Forelimb muscle (tissue), 1 donor: ENCODE data around the gene UNC119B. TPM values are rescaled to one million over a fixed set of nuclear protein-coding genes. Genes with fewer than 3 reads are reported as not detected.
"Not testable (repeated sequence)": the region's sequence is repeated elsewhere in the genome, so short reads cannot be mapped to it uniquely, and the experiment has no call there.

Experiments
- DNase-seq: peaks from one replicate; pipeline ENCODE4 v3.0.0-alpha.2; 2013; ENCODE audit warnings: low read depth
- polyA plus RNA-seq: library from polyadenylated mRNA; unstranded; fragments of 120-200 nt; gene quantifications from one replicate; pipeline ENCODE4 v1.2.1, GENCODE V29; 2013; ENCODE audit not compliant: insufficient read length

Gene UNC119B
- polyA plus RNA-seq, 1 donor: 11.8 TPM

DNA sequence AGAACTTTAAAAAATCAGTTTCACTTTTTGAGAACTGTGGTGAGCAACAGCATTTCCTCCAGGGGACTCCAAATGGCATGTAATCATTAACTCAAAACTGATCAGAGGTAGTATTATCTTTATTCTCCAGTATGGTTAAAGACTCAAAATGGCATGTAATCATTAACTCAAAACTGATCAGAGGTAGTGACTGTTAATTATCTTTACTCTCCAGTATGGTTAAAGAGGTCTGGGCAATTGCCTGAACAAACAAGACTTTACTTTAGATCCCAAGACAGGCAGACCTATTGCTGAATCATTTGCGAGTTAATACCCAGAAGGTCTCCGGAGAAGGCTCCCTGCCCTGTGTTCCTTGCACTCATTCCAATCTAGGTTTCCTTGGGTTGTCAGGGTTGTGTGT, 8.8 kb downstream of the UNC119B start:
- no peak for DNase-seq

GRCh38 chr12:120719496-120720233, 9.4 kb downstream of the UNC119B start:
- no peak for DNase-seq

GRCh38 chr12:120720234-120720986, 10.2 kb downstream of the UNC119B start:
- DNase-seq: no peak

GRCh38 chr12:120720987-120721801, 10.9 kb downstream of the UNC119B start:
- no peak for DNase-seq

DNA sequence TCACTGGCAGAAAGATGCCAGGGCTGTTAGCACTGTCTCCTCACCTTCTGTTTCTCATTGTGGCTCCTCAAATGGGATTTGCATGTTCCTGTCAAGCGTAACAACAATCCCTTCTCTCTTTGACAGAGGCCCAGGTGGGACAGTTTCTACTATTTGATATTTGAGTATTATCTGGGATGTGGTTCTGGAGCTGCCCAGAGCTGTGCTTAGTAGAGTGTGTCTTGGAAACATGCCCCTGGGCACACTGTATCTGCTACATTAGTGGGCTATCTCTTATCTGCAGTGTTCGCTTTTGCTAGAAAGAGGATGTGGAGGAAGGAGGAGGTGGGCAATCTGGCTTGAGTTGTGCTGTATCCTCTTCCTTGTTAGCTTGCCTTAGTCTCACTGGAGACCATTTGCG, 11.6 kb downstream of the UNC119B start:
- DNase-seq: no peak

GRCh38 chr12:120722784-120723183, 12.5 kb downstream of the UNC119B start:
- DNase-seq: no peak

- no peak for DNase-seq
Measured at GRCh38 chr12:120724720-120725119, 14.5 kb downstream of the UNC119B start.

- no peak for DNase-seq
Measured at GRCh38 chr12:120725151-120725658, 14.9 kb downstream of the UNC119B start.

- DNase-seq: peak; percentile 35
Measured at GRCh38 chr12:120725659-120726509, 15.6 kb downstream of the UNC119B start, which contains the start of gene ACADS. Gene ACADS, plus strand, starts transcription at chr12:120725826. Its CDS starts 60 bp downstream, at chr12:120725886.

DNA sequence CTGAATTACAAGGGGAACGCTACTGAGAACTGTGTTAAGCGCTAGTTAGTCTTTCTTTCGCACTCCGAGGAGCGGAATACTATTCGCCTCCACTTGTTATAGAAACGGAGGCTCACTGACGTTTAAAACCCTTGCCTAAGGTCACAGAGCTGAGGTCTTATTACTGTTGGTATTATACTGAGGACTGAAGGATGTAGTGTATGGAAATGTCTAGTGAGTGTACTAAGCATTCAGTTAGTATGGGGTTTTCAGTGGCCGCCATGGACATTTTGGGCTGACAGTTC, 16.2 kb downstream of the UNC119B start:
- no peak for DNase-seq

DNA sequence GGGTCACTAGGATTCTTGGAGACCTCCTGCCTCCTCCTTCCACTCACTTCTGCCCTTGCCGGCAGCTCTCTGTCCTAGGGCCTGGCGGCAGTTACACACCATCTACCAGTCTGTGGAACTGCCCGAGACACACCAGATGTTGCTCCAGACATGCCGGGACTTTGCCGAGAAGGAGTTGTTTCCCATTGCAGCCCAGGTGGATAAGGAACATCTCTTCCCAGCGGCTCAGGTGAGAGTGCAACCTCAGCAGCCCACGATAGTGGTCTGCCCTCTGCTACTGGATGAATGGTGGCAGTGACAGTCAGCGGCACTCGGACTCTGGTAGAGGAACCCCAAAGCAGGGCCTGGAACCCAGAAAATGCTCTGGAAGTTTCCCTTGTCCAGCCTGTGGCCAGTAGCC, 16.7 kb downstream of the UNC119B start:
- no peak for DNase-seq

DNA sequence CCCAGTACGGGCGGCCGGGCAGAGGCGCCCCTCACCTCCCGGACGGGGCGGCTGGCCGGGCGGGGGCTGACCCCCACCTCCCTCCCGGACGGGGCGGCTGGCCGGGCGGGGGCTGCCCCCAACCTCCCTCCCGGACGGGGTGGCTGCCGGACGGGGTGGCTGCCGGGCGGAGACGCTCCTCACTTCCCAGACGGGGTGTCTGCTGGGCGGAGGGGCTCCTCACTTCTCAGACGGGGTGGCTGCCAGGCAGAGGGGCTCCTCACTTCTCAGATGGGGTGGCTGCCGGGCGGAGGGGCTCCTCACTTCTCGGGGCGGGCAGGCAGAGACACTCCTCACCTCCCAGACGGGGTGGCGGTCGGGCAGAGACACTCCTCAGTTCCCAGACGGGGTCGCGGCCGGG, 21.9 kb downstream of the UNC119B start:
- DNase-seq: not testable (repeated sequence)

DNA sequence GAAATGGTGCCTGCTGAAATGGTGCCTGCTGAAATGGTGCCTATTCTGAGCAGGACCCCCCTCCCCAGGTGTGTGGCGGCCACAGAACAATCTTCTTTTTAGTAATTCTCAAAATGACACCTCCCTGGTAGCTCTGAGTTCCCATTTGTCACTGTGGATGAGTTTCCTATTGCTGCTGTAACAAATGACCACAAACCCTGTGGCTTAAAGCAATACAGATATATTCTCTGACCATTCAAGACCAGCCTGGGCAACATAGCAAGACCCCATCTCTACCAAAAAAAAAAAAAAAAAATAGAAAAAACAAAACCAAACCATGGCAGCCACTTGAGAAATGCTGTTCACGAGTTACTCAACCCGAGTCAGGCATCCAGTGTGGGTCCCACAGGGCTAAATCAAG, 23.3 kb downstream of the UNC119B start:
- no peak for DNase-seq

GRCh38 chr12:120734210-120734609, 24.0 kb downstream of the UNC119B start:
- DNase-seq: no peak

- DNase-seq: no peak
Measured at GRCh38 chr12:120735181-120735580, 24.9 kb downstream of the UNC119B start.

DNA sequence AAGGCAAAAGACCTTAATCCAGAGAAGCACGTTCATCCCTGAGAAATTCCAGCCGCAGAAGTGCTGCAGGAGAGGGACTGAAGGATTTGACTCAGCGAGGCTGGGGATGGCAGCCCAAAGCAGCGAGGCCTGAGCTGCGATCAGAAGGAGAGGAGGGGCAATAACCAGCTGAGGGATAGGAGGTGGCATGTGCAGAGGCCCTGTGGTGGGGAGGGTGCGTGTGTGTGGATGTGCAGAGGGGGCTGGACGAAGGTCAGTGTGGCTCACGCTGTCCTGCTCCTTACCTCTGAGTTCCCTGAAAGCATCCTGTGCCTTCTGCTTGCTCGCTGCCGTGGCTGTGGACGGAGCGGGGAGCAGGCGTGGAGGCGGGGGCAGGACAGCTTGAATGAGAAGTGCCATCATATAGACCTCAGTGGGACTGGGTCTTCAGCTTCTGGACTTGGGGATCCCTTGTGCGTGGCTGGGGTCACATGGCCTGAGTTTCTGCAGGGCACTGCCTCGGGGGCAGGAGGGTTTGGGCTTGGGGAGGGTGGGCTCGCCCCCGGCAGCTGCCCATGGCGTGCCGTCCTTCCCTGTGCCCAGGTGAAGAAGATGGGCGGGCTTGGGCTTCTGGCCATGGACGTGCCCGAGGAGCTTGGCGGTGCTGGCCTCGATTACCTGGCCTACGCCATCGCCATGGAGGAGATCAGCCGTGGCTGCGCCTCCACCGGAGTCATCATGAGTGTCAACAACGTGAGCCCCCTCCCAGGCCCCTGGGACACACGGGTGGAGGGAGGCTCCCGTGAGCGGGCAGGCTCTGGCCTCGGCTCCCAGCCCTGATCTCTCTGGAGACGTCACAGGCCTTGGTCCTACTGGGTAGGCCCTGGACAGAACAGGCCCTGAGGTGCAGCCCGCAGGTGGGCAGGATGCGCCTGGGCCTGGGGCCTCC, 26.4 kb downstream of the UNC119B start:
- no peak for DNase-seq

DNA sequence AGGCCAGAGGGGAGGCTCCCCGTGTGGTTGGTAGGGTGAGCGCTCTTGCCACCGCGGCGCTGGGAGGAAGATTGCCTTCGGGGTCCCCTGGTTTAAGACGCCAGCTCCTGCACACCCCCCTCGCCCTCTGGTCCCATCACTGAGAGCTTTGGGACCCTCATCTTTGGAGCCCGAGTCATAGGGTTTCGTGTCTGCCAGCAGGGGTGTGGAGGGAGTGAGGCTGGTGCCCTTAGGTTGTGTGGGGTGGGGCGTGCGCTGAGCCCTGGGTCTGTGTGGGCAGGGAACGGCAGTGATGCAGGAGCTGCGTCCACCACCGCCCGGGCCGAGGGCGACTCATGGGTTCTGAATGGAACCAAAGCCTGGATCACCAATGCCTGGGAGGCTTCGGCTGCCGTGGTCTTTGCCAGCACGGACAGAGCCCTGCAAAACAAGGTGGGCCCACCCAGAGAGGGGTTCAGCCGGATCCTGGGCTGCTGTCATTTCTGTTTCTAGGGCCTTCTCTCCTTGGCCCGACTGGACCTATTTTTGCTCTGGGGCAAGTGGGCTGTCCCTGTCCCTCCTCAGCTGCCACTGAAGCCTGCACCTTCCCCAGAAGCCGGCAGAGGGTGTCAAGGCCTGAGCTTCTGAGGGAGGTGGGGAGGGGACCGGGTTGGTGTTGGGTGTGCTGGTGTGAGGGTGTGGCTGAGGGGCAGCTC, 27.4 kb downstream of the UNC119B start:
- no peak for DNase-seq

- DNase-seq: no peak
Measured at GRCh38 chr12:120738252-120739030, 28.2 kb downstream of the UNC119B start.
